PC-3 (cell line): ENCODE results near the gene PPT2. TPM values are rescaled to one million over a fixed set of nuclear protein-coding genes. Genes with fewer than 3 reads are reported as not detected.

ENCODE experiments used
- ATAC-seq: fragments of 200-7000 bp; cut with Tn5 transposase; 2 replicates; pipeline ENCODE4 v1.9.1; 2020; ENCODE audit warnings: mild to moderate bottlenecking, moderate library complexity
- BruUV-seq: library from RNA; stranded (reverse); fragments of 400-500 nt; replicated peaks from 2 replicates; lab custom pipeline; 2021; lab: Mats Ljungman, UMichigan
- CTCF ChIA-PET: fragments of 300-600 bp; sonication (Branson Sonifier 250); formaldehyde crosslinking; loops from one replicate; lab custom pipeline; 2022; ENCODE audit warnings: antibody characterized with exemption; lab: Charles Lee
- POLR2A ChIA-PET: fragments of 300-600 bp; sonication (Branson Sonifier 250); formaldehyde crosslinking; loops from one replicate; lab custom pipeline; 2022; ENCODE audit warnings: antibody characterized with exemption; ENCODE audit not compliant: unreplicated experiment; lab: Charles Lee
- DNase-seq: peaks from one replicate; pipeline ENCODE4 v3.0.0-alpha.2; 2015
- H2AFZ ChIP-seq: fragments of 300-600 bp; sonication (generic); 2 replicates; pipeline ENCODE4 v1.6.0; 2016; ENCODE audit warnings: antibody characterized with exemption, low read length
- H3F3A ChIP-seq: fragments of 300-600 bp; sonication (generic); one replicate; pipeline ENCODE4 v1.6.0; 2017; ENCODE audit warnings: antibody characterized with exemption, low read length, control low read depth, mild to moderate bottlenecking; ENCODE audit not compliant: unreplicated experiment
- H3K27ac ChIP-seq: fragments of 300-600 bp; sonication (generic); 2 replicates; pipeline ENCODE4 v1.5.1; 2016; ENCODE audit warnings: mild to moderate bottlenecking, low read length
- H3K27me3 ChIP-seq: fragments of 300-600 bp; sonication (generic); 2 replicates; pipeline ENCODE4 v1.6.1; 2016; ENCODE audit warnings: low read length, mixed read lengths
- H3K36me3 ChIP-seq: fragments of 300-600 bp; sonication (generic); 2 replicates; pipeline ENCODE4 v1.6.1; 2016; ENCODE audit warnings: low read depth, mixed run types, low read length, mixed read lengths
- H3K4me1 ChIP-seq: fragments of 300-600 bp; sonication (generic); 2 replicates; pipeline ENCODE4 v1.5.1; 2016; ENCODE audit warnings: low read length; ENCODE audit not compliant: insufficient read depth
- H3K4me2 ChIP-seq: fragments of 300-600 bp; sonication (generic); 2 replicates; pipeline ENCODE4 v1.6.0; 2016; ENCODE audit warnings: low read length
- H3K4me3 ChIP-seq: fragments of 300-600 bp; sonication (generic); 2 replicates; pipeline ENCODE4 v1.5.1; 2016; ENCODE audit warnings: mild to moderate bottlenecking, low read length, mixed read lengths
- H3K79me2 ChIP-seq: fragments of 300-600 bp; sonication (generic); 2 replicates; pipeline ENCODE4 v1.6.1; 2017; ENCODE audit warnings: low read length, mixed read lengths
- H3K9ac ChIP-seq: fragments of 300-600 bp; sonication (generic); 2 replicates; pipeline ENCODE4 v1.6.0; 2016; ENCODE audit warnings: mild to moderate bottlenecking, low read length
- H3K9me2 ChIP-seq: fragments of 300-600 bp; sonication (generic); replicated peaks from 2 replicates; pipeline ENCODE4 v1.6.1; 2016; ENCODE audit warnings: mixed run types, low read length, mixed read lengths
- H3K9me3 ChIP-seq: fragments of 300-600 bp; sonication (generic); 2 replicates; pipeline ENCODE4 v1.6.1; 2016; ENCODE audit warnings: low read length, mixed read lengths
- H4K20me1 ChIP-seq: fragments of 300-600 bp; sonication (generic); 2 replicates; pipeline ENCODE4 v1.6.1; 2016; ENCODE audit warnings: low read length, mixed read lengths
- CTCF ChIP-seq: fragments of 300-600 bp; sonication (generic); conservative IDR thresholded peaks from 2 replicates; pipeline ENCODE4 v1.5.1; 2017; ENCODE audit warnings: antibody characterized with exemption, low read depth, mild to moderate bottlenecking, low read length
- EZH2 ChIP-seq: fragments of 300-600 bp; sonication (generic); IDR thresholded peaks from one replicate; pipeline ENCODE4 v1.6.1; 2017; ENCODE audit warnings: antibody characterized with exemption, mild to moderate bottlenecking, low read length; ENCODE audit not compliant: unreplicated experiment
- EZH2phosphoT487 ChIP-seq: fragments of 300-600 bp; sonication (generic); IDR thresholded peaks from 2 replicates; pipeline ENCODE4 v1.6.1; 2018; ENCODE audit warnings: mild to moderate bottlenecking, antibody characterized with exemption, low read length, borderline replicate concordance
- intact Hi-C: fragments of 100-400 bp; cut with micrococcal nuclease; formaldehyde crosslinking; loops from 2 replicates; pipeline ENCODE4 v1.9.0; 2023
- total RNA-seq: library from RNA; depleted of rRNA; stranded (reverse); fragments of >200 nt; gene quantifications from 2 replicates; pipeline ENCODE4 v1.2.3, GENCODE V29; 2014

The PPT2 gene
- total RNA-seq, 1 experiment from 2014 or later: 30.8 TPM

- ATAC-seq: no peak
- POLR2A ChIA-PET: no interaction called here
- H3K4me2 ChIP-seq: no peak overlapping the region
- H3K4me3 ChIP-seq: no peak overlapping the region
- no TSS peak for BruUV-seq
- H3K4me1 ChIP-seq: peaks cover 32% of the 10 kb centered on the region
- no peaks in the 10 kb centered on the region for H3K27me3 ChIP-seq
- no peaks in the 10 kb centered on the region for H4K20me1 ChIP-seq
- no peak overlapping the region for H3K9ac ChIP-seq
- peaks cover 7% of the 10 kb centered on the region for H3K79me2 ChIP-seq
- CTCF ChIA-PET: no interaction called here
- no peak overlapping the region for H3K27ac ChIP-seq
- H3K36me3 ChIP-seq: no peaks in the 10 kb centered on the region
- H3K9me3 ChIP-seq: no peaks in the 10 kb centered on the region
- no peak for TF ChIP-seq EZH2phosphoT487
- TF ChIP-seq EZH2: no peak
- TF ChIP-seq CTCF: no peak
- H2AFZ ChIP-seq: no peak overlapping the region
- DNase-seq: no peak
- intact Hi-C loops: loop anchor here (2.0 kb wide), 1 partner anchor 218 kb away; no protein-coding TSS in a partner anchor
- no peaks in the 10 kb centered on the region for H3K9me2 ChIP-seq
- no peaks in the 10 kb centered on the region for H3F3A ChIP-seq
Observed at GRCh38 chr6:32194388-32194787, 40.4 kb downstream of the PPT2 start.

- TF ChIP-seq EZH2: no peak
- peak; percentile 74 for TF ChIP-seq CTCF
- no peaks in the 10 kb centered on the region for H3K27me3 ChIP-seq
- ATAC-seq (peak; percentile 87), DNase-seq (peak; percentile 58)
- peak overlapping the region; percentile 82 for H3K9ac ChIP-seq
- peak overlapping the region; percentile 72 for H3K4me3 ChIP-seq
- TSS peak; percentile 99 for BruUV-seq
- H3K9me3 ChIP-seq: no peaks in the 10 kb centered on the region
- no peaks in the 10 kb centered on the region for H3K9me2 ChIP-seq
- POLR2A ChIA-PET: interaction anchor here (0.6 to 1.3 kb wide), 9 partner anchors 10 to 777 kb away, joined by 3 to 20 read pairs (median 3); partner anchors contain the start of genes ATF6B, FKBPL and HSPA1B
- no peaks in the 10 kb centered on the region for H3F3A ChIP-seq
- H3K27ac ChIP-seq: peak overlapping the region; percentile 65
- peaks cover 32% of the 10 kb centered on the region for H3K4me1 ChIP-seq
- peak overlapping the region; percentile 98 for H3K4me2 ChIP-seq
- H3K79me2 ChIP-seq: peaks cover 4% of the 10 kb centered on the region; the same call in 1 of the 2 replicates
- no peaks in the 10 kb centered on the region for H4K20me1 ChIP-seq
- CTCF ChIA-PET: interaction anchor here (0.6 to 1.2 kb wide), 6 partner anchors 17 to 789 kb away, joined by 3 to 10 read pairs (median 4); no protein-coding TSS in a partner anchor
- H3K36me3 ChIP-seq: no peaks in the 10 kb centered on the region
- intact Hi-C loops: loop anchor here (1.0 to 5.0 kb wide), 5 partner anchors 17 to 777 kb away; partner anchors contain the start of genes ATF6B and RNF5
- peak overlapping the region; percentile 81 for H2AFZ ChIP-seq
Observed at GRCh38 chr6:32194825-32195651, 41.1 kb downstream of the PPT2 start.
